OCI-LY1 (cell line): ENCODE data around the gene DCLK1.

Source experiments
- H2AFZ ChIP-seq: fragments of 200-600 bp; sonication (generic), shearing (Covaris generic); 2 replicates; pipeline ENCODE4 v1.6.0; 2014; ENCODE audit warnings: antibody characterized with exemption, mild to moderate bottlenecking, low read length
- H3F3A ChIP-seq: fragments of 200-600 bp; sonication (generic), shearing (Covaris generic); 2 replicates; pipeline ENCODE4 v1.6.0; 2014; ENCODE audit warnings: mild to moderate bottlenecking, antibody characterized with exemption, low read length, moderate library complexity; ENCODE audit not compliant: insufficient read depth
- H3K27ac ChIP-seq: fragments of 200-600 bp; sonication (generic); 2 replicates; pipeline ENCODE4 v1.5.1; 2014; ENCODE audit warnings: low read length, mixed run types, mild to moderate bottlenecking, low read depth; ENCODE audit not compliant: poor library complexity, severe bottlenecking
- H3K27me3 ChIP-seq: fragments of 200-600 bp; sonication (generic); 2 replicates; pipeline ENCODE4 v1.6.0; 2014; ENCODE audit warnings: antibody characterized with exemption, mild to moderate bottlenecking, low read length, moderate library complexity; ENCODE audit not compliant: insufficient read depth
- H3K36me3 ChIP-seq: fragments of 200-600 bp; sonication (generic); 2 replicates; pipeline ENCODE4 v1.6.1; 2014; ENCODE audit warnings: mild to moderate bottlenecking, antibody characterized with exemption, low read length, moderate library complexity, mixed read lengths; ENCODE audit not compliant: insufficient read depth
- H3K4me1 ChIP-seq: fragments of 200-600 bp; sonication (generic); 2 replicates; pipeline ENCODE4 v1.5.1; 2014; ENCODE audit warnings: mild to moderate bottlenecking, low read length, moderate library complexity; ENCODE audit not compliant: insufficient read depth, severe bottlenecking
- H3K4me2 ChIP-seq: fragments of 200-600 bp; sonication (generic), shearing (Covaris generic); 2 replicates; pipeline ENCODE4 v1.6.1; 2014; ENCODE audit warnings: low read length
- H3K4me3 ChIP-seq: fragments of 200-600 bp; sonication (generic); 2 replicates; pipeline ENCODE4 v1.5.1; 2014; ENCODE audit warnings: low read length, low read depth, mild to moderate bottlenecking, mixed read lengths; ENCODE audit not compliant: poor library complexity, severe bottlenecking
- H3K79me2 ChIP-seq: fragments of 200-600 bp; shearing (Covaris generic); 2 replicates; pipeline ENCODE4 v1.6.1; 2016; ENCODE audit warnings: mixed run types, low read length, mixed read lengths; ENCODE audit not compliant: insufficient read depth
- H3K9ac ChIP-seq: fragments of 200-600 bp; sonication (generic), shearing (Covaris generic); 2 replicates; pipeline ENCODE4 v1.6.1; 2014; ENCODE audit warnings: mild to moderate bottlenecking, low read length, mixed read lengths
- H3K9me2 ChIP-seq: fragments of 200-600 bp; sonication (generic), shearing (Covaris generic); 2 replicates; pipeline ENCODE4 v1.6.1; 2014; ENCODE audit warnings: low read depth, mild to moderate bottlenecking, low read length, mixed read lengths
- H3K9me3 ChIP-seq: fragments of 200-600 bp; shearing (Covaris generic); 2 replicates; pipeline ENCODE4 v1.6.1; 2014; ENCODE audit warnings: low read length, mixed read lengths
- H4K20me1 ChIP-seq: fragments of 200-600 bp; sonication (generic), shearing (Covaris generic); 2 replicates; pipeline ENCODE4 v1.6.0; 2016; ENCODE audit warnings: mild to moderate bottlenecking, low read length; ENCODE audit not compliant: insufficient read depth
- EZH2 ChIP-seq: fragments of 200-600 bp; sonication (generic), shearing (Covaris generic); IDR thresholded peaks from 2 replicates; pipeline ENCODE4 v1.8.0; 2017; ENCODE audit warnings: borderline replicate concordance, mixed run types, mild to moderate bottlenecking, antibody characterized with exemption, low read length, moderate library complexity, mixed read lengths
- TF ChIP-seq, protein P1 (sequence below): fragments of 200-600 bp; sonication (generic), shearing (Covaris generic); IDR thresholded peaks from 2 replicates; pipeline ENCODE4 v1.5.1; 2017; ENCODE audit warnings: mild to moderate bottlenecking, antibody characterized with exemption, low read length, moderate library complexity, mixed read lengths

DCLK1 gene

DNA sequence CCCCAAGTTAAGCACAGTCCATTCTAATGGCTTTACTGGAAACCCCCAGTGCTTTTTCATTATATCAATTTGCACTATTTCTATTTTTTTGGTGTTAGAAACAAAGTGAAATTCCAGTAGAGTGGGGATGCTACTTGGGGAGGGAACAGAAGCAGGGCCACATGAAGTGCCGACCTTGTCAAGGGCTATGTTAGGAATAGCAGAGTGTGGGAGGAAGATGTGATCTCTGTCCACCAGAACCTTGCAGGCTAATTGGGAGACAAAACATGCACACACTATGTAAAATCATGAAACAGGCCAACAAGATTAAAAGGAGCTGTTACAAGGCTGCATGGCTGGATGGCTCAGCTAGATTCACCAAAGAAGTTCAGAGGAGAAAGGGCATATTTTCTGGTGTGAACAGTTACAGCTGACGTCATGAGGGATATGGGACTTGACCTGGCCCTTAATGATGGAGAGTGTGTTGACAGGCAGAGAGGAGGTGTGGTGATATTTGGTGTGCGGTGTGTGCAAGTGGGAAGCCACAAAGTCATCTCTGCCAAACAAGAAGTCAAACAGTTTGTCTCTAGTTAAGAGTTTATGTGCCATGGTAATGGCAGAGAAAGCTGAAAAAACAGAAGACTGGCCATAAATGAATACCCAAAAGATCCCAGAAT, 336.3 kb downstream of the DCLK1 start:
- no peak overlapping the region for H3K9ac ChIP-seq
- H3F3A ChIP-seq, result no peaks in the 10 kb centered on the region
- no peaks in the 10 kb centered on the region for H3K27me3 ChIP-seq
- H4K20me1 ChIP-seq, result no peaks in the 10 kb centered on the region
- H3K36me3 ChIP-seq, result no peaks in the 10 kb centered on the region
- TF ChIP-seq, protein P1, sequence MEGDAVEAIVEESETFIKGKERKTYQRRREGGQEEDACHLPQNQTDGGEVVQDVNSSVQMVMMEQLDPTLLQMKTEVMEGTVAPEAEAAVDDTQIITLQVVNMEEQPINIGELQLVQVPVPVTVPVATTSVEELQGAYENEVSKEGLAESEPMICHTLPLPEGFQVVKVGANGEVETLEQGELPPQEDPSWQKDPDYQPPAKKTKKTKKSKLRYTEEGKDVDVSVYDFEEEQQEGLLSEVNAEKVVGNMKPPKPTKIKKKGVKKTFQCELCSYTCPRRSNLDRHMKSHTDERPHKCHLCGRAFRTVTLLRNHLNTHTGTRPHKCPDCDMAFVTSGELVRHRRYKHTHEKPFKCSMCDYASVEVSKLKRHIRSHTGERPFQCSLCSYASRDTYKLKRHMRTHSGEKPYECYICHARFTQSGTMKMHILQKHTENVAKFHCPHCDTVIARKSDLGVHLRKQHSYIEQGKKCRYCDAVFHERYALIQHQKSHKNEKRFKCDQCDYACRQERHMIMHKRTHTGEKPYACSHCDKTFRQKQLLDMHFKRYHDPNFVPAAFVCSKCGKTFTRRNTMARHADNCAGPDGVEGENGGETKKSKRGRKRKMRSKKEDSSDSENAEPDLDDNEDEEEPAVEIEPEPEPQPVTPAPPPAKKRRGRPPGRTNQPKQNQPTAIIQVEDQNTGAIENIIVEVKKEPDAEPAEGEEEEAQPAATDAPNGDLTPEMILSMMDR, result no peak
- TF ChIP-seq EZH2, result no peak
- no peaks in the 10 kb centered on the region for H3K9me3 ChIP-seq
- H2AFZ ChIP-seq, result no peak overlapping the region
- H3K4me3 ChIP-seq, result no peak overlapping the region
- H3K27ac ChIP-seq, result no peak overlapping the region
- no peak overlapping the region for H3K4me2 ChIP-seq
- no peaks in the 10 kb centered on the region for H3K4me1 ChIP-seq
- no peaks in the 10 kb centered on the region for H3K79me2 ChIP-seq
- H3K9me2 ChIP-seq, result no peaks in the 10 kb centered on the region

DNA sequence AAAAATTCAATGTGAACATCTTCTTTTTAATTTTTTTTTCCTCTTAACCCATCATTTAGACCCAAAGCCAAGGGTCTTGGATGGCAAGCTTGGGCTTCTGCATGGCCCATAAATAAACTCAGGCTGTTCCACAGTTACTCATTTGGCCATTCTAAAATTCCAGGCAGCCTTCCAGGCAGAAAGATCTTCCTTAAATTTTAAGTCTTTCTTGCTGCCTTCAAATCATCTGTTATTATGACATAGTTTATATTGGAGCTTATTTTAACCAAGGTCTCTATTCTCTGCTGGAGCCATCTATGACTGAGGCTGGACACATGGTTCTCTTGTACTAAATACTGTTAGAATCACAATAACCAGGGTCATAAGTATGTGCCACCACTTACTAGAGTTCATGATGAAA, 337.4 kb downstream of the DCLK1 start:
- Histone ChIP-seq H3K9me3 (no peaks in the 10 kb centered on the region), H4K20me1 (no peaks in the 10 kb centered on the region), H3K27me3 (no peaks in the 10 kb centered on the region), H3K79me2 (no peaks in the 10 kb centered on the region), H2AFZ (no peak overlapping the region), H3F3A (no peaks in the 10 kb centered on the region), H3K9ac (no peak overlapping the region), H3K36me3 (no peaks in the 10 kb centered on the region), H3K27ac (no peak overlapping the region), H3K4me3 (no peak overlapping the region), H3K4me2 (no peak overlapping the region), H3K4me1 (no peaks in the 10 kb centered on the region), H3K9me2 (no peaks in the 10 kb centered on the region)
- no peak for TF ChIP-seq EZH2
- TF ChIP-seq, protein P1, result no peak

DNA sequence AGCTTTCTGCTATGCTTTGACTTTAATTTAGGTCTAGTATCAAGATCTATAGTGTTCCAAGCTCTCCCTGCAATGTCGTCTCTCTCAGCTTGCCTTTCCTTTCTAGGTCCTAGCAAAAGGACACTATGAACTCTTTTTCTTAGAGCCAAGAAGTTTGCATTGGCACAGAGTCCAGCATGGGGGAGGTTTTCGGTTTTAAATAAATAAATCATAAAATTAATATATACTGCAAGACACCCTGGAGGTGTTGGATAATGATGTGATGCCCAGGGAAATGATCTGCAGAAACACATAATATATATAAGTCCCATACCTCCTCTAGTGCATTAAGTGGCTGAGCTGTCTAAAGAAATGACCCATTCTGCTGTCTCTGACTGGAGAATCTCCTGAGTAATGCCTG, 338.3 kb downstream of the DCLK1 start:
- no peaks in the 10 kb centered on the region for H3K4me1 ChIP-seq
- no peak overlapping the region for H3K4me2 ChIP-seq
- H3F3A ChIP-seq, result no peaks in the 10 kb centered on the region
- H3K4me3 ChIP-seq, result no peak overlapping the region
- H3K27ac ChIP-seq, result no peak overlapping the region
- no peaks in the 10 kb centered on the region for H3K9me3 ChIP-seq
- TF ChIP-seq, protein P1, result no peak
- H3K79me2 ChIP-seq, result no peaks in the 10 kb centered on the region
- no peak overlapping the region for H3K9ac ChIP-seq
- no peaks in the 10 kb centered on the region for H4K20me1 ChIP-seq
- H3K27me3 ChIP-seq, result no peaks in the 10 kb centered on the region
- H2AFZ ChIP-seq, result no peak overlapping the region
- H3K36me3 ChIP-seq, result no peaks in the 10 kb centered on the region
- no peaks in the 10 kb centered on the region for H3K9me2 ChIP-seq
